Calu3 (cell line): ENCODE results near the gene CMIP. TPM values are rescaled to one million over a fixed set of nuclear protein-coding genes. Genes with fewer than 3 reads are reported as not detected.

ENCODE experiments used
- BruUV-seq: library from RNA; stranded (reverse); fragments of 400-500 nt; replicated peaks from 2 replicates; lab custom pipeline; 2021; lab: Mats Ljungman, UMichigan
- CTCF ChIA-PET: fragments of 300-600 bp; sonication (Branson Sonifier 250); formaldehyde crosslinking; loops from one replicate; lab custom pipeline; 2022; ENCODE audit warnings: antibody characterized with exemption; lab: Charles Lee
- DNase-seq: peaks from one replicate; pipeline ENCODE4 v3.0.0; 2022
- H3K27ac Mint-ChIP-seq: one replicate; pipeline ENCODE4 v1.8.0; 2022; ENCODE audit warnings: mixed read lengths; ENCODE audit not compliant: unreplicated experiment
- H3K27me3 Mint-ChIP-seq: one replicate; pipeline ENCODE4 v1.8.0; 2022; ENCODE audit warnings: mixed read lengths; ENCODE audit not compliant: unreplicated experiment
- H3K36me3 Mint-ChIP-seq: one replicate; pipeline ENCODE4 v1.8.0; 2022; ENCODE audit warnings: mild to moderate bottlenecking, moderate library complexity, mixed read lengths; ENCODE audit not compliant: insufficient read depth, unreplicated experiment
- H3K4me1 Mint-ChIP-seq: one replicate; pipeline ENCODE4 v1.8.0; 2022; ENCODE audit warnings: mild to moderate bottlenecking, low read depth, mixed read lengths; ENCODE audit not compliant: unreplicated experiment
- H3K4me3 Mint-ChIP-seq: one replicate; pipeline ENCODE4 v1.8.0; 2022; ENCODE audit warnings: mild to moderate bottlenecking, low read depth, moderate library complexity, mixed read lengths; ENCODE audit not compliant: unreplicated experiment
- H3K9me3 Mint-ChIP-seq: one replicate; pipeline ENCODE4 v1.8.0; 2022; ENCODE audit warnings: low read depth, mixed read lengths; ENCODE audit not compliant: unreplicated experiment
- intact Hi-C: fragments of 100-400 bp; cut with micrococcal nuclease; formaldehyde crosslinking; loops from one replicate; pipeline ENCODE4 v1.10.0; 2022; ENCODE audit not compliant: unreplicated experiment
- total RNA-seq: library from RNA; stranded (reverse); gene quantifications from 2 replicates; pipeline ENCODE4 v1.2.3, GENCODE V29; 2022
- TF ChIP-seq, protein P1 (sequence below): fragments of 200-600 bp; IDR thresholded peaks from one replicate; pipeline ENCODE4 v1.8.0; 2022; ENCODE audit warnings: antibody characterized with exemption; ENCODE audit not compliant: unreplicated experiment

Gene CMIP
- total RNA-seq, 1 experiment from 2014 or later: 82.7 TPM

DNA sequence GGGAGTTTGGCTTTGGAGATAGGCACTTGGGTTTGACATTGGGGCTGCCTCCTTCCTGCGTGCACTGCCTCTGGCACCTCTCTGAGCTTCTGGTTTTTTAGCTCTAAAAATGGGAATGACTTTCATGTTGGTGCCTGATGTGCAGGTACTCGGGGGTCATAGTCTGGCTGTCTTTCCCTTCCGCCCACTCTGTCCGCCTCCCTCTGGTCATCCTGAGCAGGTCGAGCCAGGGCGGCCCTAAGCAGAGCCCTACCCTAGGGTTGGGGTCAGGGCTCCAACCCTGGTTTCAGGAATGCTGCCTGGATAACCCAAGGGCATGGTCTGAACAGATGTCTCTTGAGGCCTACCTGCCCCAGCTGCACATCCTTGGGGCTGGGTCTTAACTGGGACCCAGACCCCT is 64.8 kb downstream of the CMIP start:
- TF ChIP-seq, protein P1, sequence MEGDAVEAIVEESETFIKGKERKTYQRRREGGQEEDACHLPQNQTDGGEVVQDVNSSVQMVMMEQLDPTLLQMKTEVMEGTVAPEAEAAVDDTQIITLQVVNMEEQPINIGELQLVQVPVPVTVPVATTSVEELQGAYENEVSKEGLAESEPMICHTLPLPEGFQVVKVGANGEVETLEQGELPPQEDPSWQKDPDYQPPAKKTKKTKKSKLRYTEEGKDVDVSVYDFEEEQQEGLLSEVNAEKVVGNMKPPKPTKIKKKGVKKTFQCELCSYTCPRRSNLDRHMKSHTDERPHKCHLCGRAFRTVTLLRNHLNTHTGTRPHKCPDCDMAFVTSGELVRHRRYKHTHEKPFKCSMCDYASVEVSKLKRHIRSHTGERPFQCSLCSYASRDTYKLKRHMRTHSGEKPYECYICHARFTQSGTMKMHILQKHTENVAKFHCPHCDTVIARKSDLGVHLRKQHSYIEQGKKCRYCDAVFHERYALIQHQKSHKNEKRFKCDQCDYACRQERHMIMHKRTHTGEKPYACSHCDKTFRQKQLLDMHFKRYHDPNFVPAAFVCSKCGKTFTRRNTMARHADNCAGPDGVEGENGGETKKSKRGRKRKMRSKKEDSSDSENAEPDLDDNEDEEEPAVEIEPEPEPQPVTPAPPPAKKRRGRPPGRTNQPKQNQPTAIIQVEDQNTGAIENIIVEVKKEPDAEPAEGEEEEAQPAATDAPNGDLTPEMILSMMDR: no peak
- CTCF ChIA-PET: no interaction called here
- Mint-ChIP-seq H3K4me1 (peaks cover 64% of the 10 kb centered on the region), H3K9me3 (no peaks in the 10 kb centered on the region), H3K27ac (no peak overlapping the region), H3K36me3 (peaks cover 16% of the 10 kb centered on the region), H3K27me3 (no peaks in the 10 kb centered on the region), H3K4me3 (no peak overlapping the region)
- DNase-seq: no peak
- intact Hi-C loops: no loop called here
- no TSS peak for BruUV-seq

DNA sequence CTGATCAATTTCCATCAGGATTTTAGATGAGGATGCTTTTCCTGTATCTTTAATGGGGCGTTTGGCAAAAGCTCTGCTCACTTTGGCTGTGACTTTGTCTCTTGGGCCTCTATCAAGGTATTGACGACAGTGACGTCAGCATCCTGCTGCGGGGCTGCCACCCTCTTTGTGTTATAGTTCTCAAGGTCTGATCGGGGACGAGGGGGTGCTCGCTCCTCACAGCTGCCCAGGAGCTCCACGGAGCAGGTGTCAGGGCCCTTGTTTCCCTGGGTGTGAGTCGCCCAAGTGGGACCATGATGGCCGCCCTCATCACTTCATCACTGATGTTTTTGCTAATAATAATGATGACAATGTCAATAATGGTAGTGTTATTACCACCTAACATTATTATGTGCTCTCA is 65.4 kb downstream of the CMIP start:
- H3K27ac Mint-ChIP-seq: peak overlapping the region; percentile 64
- DNase-seq: no peak
- CTCF ChIA-PET: no interaction called here
- H3K27me3 Mint-ChIP-seq: no peaks in the 10 kb centered on the region
- peaks cover 20% of the 10 kb centered on the region for H3K36me3 Mint-ChIP-seq
- peaks cover 68% of the 10 kb centered on the region for H3K4me1 Mint-ChIP-seq
- TF ChIP-seq, protein P1: no peak
- intact Hi-C loops: no loop called here
- H3K4me3 Mint-ChIP-seq: no peak overlapping the region
- no peaks in the 10 kb centered on the region for H3K9me3 Mint-ChIP-seq
- no TSS peak for BruUV-seq

- H3K27me3 Mint-ChIP-seq: no peaks in the 10 kb centered on the region
- H3K9me3 Mint-ChIP-seq: no peaks in the 10 kb centered on the region
- TF ChIP-seq, protein P1: no peak
- BruUV-seq: no TSS peak
- peaks cover 77% of the 10 kb centered on the region for H3K4me1 Mint-ChIP-seq
- peak overlapping the region; percentile 64 for H3K27ac Mint-ChIP-seq
- intact Hi-C loops: no loop called here
- peak; percentile 33 for DNase-seq
- H3K36me3 Mint-ChIP-seq: peaks cover 24% of the 10 kb centered on the region
- no peak overlapping the region for H3K4me3 Mint-ChIP-seq
- CTCF ChIA-PET: no interaction called here
Observed at GRCh38 chr16:81511371-81511770, 66.8 kb downstream of the CMIP start.

DNA sequence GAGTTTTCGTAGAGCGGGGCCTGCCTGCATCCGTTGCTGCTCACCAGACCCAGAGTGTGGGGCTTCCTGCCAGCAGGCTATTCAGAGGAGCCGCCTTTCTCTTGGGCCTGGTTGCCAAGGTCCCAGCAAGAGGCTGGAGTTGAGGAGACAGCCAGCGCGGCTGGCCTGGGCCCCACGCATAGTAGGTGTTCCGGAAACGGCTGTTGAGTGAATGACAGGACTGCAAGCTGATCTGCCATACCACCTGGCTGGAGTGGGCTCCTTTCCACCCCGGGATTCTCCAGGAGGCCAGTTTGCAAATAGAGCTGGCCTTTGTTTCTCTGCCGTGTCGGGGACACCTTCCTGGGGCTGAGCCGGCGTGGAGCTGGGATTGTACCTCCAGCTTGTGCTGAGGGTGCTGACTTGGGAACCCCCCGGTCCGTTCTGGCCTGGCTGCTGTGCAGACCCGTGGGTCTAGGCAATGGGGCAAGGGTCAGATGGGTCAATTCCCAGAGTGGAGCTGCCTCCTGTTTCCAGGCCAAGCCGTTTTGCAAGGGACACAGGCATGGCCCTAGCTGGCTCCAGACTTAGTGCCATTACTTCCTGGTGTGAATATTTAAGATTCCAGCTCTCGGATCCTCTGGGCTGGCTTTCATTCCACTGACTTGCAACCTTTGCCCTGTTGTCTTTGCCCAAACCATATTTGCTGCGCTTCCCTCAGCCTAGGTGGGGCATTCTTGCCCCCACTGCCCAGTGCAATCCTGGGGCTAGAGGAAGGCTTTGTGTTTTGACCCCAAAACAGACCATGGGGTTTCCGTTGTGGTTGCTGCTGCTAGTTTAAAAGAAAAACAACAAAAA is 68.8 kb downstream of the CMIP start:
- DNase-seq: peak; percentile 51
- TF ChIP-seq, protein P1: no peak
- Mint-ChIP-seq H3K27me3 (no peaks in the 10 kb centered on the region), H3K4me1 (peaks cover 63% of the 10 kb centered on the region), H3K27ac (peak overlapping the region; percentile 16), H3K36me3 (peaks cover 30% of the 10 kb centered on the region), H3K9me3 (no peaks in the 10 kb centered on the region), H3K4me3 (peak overlapping the region; percentile 8)
- BruUV-seq: no TSS peak
- intact Hi-C loops: no loop called here
- CTCF ChIA-PET: interaction anchor here (0.7 to 1.3 kb wide), 4 partner anchors 10 to 112 kb away, joined by 3 to 6 read pairs (median 4); no protein-coding TSS in a partner anchor
